ENCODE measurements around the gene MICAL2.

MICAL2 gene

DNA sequence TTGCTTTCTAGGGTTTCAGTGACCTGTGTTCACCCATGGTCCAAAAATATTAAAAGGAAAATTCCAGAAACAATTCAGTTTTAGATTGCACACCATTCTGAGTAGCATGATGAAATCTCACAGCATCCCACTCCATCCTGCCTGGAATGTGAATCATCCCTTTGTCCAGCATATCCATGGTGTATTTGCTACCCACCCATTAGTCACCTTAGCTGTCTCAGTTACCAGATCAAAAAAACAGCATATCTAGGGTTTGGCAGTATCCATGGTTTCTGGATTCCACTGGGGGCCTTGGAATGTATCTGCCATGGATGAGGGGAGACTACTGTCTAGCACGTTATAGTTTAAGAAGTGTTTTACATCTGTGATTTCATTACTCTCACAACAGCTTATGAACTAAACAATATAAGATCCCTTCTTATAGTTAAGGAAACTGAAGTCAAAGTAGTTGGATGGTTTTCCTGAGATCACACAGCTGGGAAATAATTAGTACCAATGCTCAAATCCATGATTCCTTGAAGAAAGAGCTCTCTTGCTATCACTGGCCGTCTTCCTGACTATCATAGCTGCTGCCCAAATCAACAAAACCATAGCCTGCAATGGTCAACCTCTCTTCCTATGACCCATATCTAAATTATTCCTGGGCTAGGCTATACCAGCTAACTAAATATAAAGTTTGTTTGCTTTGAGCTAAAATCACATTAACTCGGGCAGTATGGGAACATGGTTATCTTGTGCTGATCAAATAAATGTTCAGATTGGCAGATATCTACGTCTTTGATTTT is 122.6 kb downstream of the MICAL2 start:
- DNase-seq (ENCODE audit: low read depth), result peak; percentile 92

DNA sequence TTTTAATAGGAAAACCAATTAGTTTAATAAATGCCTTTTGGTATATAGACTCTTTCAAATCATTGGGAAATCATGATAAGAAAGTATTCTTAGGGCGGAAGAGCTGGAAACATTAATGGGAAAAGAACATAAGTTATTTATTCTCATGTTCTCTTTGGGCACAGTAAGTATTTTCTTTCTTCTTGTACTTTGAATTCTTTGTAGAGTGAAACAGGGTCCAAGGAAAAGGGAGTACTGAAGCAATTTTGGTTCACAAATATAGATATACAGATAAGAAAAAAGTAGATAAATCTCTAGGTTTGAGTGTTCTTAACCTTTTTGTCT is 123.2 kb downstream of the MICAL2 start:
- no peak for DNase-seq (ENCODE audit: low read depth)

DNA sequence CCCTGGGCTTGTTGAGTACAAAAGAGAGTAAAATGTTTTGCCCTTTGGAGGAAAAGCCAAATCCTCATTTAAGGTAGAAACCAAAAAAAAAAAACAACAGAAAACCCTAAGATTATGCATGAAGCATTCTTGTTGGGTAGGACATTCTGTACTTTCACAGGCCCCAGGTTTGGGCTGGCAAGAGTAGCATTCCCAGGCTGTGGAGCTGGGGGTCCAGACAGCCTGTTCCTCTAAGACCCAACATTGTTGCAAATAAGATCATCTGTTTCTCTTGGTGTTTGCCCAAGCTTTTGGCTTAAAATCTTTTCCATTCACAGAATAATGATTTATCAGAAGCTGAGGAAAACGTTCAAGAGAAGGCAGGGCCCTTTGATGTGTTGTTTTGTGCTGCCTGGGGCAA is 123.8 kb downstream of the MICAL2 start:
- DNase-seq (ENCODE audit: low read depth), result no peak

DNA sequence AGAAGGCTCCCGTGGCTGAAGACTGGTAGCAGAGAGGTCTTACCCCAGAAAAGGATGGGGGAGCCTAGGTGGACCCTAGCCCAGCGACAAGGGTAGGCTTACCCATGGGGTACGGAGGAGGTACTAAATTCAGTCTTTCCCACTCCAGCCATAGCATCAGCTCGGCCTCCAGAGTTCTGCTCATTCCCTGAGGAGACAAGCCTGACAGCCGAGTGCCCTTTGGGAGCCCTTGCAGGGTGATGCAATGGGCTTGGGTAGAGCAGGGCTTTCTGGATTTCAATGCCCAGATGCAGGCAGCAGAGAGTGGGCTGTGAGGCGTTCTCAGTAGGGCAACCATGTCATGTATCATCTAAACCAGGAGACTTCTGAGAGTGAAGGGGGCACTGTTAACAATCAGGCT is 124.7 kb downstream of the MICAL2 start:
- no peak for DNase-seq (ENCODE audit: low read depth)

DNA sequence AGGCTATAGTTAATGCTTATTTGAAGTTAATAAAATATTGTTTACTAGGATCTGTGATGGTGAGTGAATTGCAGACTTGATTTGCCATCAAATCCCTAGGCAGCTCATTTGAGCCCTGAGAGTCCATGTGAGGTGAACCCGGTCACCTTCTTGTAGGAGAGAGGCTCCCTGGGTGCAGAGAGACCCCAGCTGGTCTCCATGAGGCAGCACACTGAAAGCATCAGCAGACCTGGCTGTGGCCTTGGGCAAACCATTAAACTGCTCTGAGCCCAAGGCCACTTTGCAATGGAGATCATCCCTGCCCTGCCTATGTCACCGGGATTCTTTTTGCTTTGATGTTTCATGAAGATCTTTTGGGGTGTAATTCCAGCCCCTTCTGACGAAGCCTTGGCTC is 125.2 kb downstream of the MICAL2 start:
- no peak for DNase-seq (ENCODE audit: low read depth)

DNA sequence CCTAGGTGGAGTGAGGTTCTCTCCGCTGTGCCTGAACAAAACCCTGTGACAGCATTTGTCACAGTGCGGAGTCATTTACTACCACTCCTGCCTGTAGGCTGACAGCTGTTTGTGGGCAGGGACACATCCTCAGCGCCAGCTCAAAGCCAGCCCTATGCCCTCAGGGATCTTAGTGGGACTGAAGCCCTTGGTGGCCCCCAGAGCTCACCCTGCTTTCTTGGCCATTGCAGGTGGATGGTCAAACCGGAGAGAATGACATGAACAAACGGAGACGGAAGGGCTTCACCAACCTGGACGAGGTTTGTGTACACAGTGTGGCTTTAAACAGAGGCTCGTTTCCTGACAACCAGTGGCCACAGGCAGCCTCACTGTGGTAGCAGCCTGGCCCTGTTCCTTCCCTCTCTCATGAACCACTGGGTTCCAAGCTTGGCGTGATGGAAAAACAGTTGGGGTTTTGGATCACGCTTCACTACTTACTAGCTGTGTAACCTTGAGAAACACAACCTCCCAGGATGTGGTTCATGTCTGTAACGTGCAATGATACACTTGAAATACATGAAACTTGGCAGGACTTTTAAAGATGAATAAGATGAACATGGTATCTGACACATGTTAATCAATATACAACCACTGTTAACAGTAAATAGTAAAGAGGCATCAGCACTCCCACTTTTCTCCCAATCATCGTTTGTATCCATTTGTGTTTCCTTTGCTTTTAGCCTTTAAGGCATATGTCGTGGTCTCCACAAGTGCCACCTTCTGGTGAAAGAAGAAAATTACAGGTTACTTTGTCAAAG is 125.8 kb downstream of the MICAL2 start:
- no peak for DNase-seq (ENCODE audit: low read depth)

DNA sequence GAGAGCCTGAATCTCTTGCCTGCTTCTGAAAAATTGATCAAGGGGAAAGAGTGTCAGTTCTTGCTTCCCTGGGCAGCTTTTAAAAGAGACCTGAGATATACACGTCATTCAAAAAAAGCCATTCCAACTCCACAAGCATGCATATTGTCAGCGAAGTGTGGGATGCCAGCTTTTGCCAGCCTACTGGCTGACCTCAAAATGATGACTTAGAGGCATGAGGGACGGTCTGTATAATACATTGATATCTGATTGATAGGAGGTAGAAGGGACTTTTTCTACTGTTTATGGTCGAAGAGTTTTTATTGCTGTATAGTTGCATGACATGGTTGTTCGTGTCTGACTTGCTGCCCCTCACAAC is 126.3 kb downstream of the MICAL2 start:
- no peak for DNase-seq (ENCODE audit: low read depth)

DNA sequence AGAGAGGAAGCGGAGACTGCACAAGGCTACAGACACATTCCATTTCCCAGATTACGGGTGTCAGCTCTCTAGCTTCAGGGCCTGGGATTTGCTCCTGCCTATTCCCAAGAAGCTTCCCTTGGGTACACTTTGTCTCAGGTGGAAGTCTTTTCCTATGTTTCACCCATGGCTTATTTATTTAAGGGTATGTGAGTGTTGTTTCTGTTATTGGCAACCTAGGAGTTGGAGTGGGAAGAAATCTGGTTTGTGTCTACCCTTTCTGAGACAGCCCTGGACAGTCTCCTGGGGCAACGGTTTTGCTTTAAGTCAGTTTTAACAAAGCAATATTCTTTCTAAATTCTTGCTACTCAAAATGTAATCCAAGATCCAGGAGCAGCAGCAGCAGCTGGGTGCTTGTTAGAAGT is 127.0 kb downstream of the MICAL2 start:
- DNase-seq (ENCODE audit: low read depth), result no peak

DNA sequence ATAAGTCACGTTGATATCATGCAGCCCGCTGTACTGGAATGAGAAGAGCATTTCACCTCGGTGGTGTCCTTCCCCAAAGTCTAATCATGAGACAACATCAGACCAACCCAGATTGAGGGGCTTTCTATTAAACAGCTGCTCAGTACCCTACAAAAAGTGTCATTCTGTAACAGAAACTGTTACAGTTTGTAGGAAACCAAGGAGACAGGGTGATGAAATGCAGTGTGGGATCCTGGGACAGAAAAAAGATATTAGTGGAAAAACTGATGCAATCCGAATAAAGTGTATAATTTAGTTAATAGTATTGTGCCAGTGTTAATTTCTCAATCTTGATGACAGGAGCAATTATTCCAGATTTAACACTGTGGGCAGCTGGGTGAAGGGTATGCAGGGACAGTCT is 128.0 kb downstream of the MICAL2 start:
- DNase-seq (ENCODE audit: low read depth), result no peak

DNA sequence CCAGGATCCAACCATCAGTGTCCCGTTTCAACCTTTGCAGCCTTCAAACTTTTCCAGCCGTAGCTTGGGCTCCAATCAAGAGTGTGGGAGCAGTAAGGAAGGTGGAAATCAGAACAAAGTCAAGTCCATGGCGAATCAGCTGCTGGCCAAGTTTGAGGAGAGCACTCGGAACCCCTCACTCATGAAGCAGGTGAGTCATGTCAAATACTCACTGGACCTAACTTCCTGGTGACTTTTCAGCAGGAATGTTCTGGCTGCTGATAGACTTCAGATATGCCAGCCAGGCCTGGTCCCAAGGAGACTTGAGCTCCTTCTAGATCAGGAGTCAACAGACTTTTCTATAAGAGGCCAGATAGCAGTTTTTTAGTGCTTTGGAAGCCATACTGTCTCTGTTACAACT is 129.0 kb downstream of the MICAL2 start:
- no peak for DNase-seq (ENCODE audit: low read depth)

DNA sequence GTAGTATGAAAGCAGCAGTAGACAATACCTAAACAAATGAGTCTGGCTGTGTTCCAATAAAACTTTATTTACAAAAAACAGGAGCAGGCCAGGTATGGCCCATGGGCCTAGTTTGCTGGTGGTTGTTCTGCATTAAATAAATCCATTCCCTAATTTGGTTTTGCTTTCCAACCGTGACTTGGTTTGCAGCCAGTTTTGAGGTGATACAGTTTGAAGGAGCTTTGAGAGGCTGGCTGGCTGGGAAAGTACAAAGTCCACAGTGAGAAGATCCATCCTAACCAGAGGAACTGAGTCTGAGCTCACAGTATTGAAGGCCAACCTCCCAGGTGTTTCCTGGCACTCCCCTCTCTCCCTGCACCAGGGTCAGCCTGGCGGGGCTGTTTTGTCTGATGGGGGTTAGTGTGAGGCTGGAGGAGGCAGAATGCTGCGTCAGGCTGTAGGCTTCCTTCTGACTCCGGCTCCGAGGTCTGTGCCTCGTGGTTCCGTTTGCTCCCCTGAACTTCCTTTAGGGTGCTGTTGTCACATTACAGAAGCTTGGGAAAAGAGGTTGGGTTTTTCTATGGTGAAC is 129.5 kb downstream of the MICAL2 start:
- DNase-seq (ENCODE audit: low read depth), result no peak

DNA sequence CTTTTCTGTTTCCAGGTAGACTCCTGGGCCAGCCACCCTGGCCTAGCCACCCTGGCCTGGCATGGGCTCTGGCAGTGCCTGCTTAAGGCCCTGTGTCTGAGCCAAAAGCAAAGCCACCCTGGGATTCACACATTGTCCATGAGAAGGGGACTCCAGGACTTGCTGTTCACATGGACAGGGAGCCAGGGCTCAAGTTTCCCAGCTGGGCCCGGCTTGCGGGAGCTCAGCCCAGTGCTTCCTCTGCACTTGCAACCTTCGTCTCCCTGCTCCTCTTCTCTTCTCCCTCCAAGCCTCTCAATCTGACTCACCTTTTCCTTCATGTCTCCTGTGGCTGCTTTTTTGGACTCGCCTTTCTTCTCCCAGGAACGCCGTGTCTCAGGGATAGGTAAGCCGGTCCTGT is 130.3 kb downstream of the MICAL2 start:
- no peak for DNase-seq (ENCODE audit: low read depth)

DNA sequence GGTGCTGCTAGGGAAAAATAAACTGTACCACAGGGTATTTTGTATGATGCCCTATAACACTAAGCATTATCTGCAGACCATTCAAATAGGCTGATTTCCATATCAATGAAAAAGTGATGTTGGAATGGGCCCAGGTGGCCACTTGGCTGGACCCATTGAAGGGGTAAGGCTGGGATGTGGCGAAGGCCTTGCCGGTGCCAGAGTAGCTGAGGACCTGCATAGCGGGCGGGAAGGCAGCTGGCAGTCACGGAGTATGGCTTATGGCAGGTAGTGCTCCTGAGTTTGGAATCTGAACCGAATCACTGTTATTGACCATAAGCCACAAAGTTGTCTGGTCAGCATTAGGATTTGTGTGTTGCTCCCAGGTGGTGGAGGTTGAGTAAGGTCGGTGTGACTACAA is 131.0 kb downstream of the MICAL2 start:
- DNase-seq (ENCODE audit: low read depth), result no peak

DNA sequence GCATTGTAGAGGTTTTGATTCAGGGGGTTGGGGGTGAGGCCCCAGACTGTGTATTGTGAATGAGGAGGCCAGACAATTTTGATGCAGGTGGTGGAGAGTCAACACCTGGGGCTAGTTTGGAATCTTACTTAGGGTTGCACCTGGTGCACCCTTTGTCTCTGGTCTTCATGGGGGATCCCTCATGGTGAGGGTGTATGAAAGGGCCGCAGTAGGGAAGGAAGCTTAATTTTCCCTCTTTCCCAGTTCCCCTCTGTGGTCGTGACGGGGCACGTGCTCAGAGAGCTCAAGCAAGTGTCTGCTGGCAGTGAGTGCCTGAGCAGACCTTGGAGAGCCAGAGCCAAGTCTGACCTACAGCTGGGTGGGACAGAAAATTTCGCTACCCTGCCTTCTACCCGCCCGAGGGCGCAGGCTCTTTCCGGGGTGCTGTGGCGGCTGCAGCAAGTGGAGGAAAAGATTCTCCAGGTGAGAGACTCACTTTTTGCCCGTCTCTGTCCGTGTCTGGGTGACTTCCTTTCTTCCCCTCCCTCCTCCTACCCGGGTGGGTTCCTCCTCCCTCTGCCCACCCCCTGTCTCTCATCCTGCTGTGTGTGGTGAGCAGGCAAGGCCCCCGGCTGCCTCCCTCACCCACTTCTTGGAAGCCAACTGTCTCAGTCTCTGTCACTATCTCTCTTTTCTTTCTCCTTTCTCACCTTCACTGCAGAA is 131.7 kb downstream of the MICAL2 start:
- no peak for DNase-seq (ENCODE audit: low read depth)

DNA sequence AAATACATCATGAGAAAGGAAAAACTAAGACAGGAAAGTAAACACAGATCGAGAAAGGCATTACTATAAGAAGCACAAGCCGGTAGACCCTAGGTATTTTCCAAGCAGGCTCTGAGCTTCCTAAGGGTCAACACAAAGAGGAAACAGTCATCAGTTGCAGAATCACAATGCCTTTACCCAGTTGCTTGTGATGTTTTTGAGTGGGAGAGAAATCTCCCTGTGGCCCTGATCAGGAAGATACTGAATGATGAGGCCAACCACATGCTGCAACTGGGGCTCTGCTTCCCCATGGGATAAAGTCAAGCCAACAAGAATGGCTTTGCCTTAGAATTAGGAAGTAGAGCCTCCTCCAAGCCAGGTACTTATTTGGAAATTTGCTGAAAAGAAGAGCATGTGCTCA is 132.6 kb downstream of the MICAL2 start:
- no peak for DNase-seq (ENCODE audit: low read depth)

DNA sequence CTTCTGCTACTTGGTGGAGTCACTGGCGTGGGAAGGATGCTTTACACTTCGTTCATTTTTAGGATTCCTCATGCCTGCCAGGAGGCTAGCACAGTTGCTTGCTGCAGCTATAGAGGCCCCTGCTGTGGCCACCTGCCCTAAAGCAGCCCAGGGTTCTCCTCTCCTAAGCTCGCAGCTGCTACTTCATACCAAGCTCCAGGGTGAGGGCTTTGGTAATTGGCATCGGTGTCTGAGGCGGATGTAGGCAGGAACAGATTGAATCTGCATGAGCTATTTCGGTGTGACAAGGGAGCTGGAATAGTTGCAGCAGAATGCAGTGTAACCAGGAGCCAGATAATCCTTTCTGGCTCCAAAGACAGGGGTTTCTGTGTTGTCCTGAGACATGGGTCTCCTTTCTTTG is 133.1 kb downstream of the MICAL2 start:
- no peak for DNase-seq (ENCODE audit: low read depth)

DNA sequence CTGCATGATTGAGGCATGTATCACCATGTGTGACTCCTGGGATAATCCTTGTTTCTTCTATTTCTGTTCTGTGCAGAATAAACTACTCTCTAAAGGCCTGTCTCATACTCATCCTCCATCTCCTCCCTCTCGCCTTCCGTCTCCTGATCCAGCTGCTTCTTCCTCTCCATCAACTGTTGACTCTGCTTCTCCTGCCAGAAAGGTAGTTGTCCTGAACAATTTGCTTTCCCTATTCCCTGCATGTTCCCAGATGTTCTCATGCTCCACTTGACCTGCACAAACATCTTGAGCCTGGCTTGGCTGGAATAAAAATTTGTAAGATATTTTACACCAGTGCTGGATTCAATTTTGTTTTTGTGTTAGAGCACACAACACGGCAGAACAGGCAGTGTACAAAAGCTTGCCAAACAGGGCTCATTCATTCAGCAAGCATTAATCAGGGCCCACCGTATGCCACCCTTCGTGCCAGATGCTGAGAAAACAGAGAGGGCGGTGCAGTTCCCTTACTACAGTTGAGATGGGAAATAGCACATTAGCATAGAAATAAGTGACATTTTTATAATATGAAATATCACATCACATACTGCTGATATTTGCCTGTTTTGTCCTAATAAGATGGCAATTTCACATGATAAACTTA is 133.6 kb downstream of the MICAL2 start:
- no peak for DNase-seq (ENCODE audit: low read depth)

DNA sequence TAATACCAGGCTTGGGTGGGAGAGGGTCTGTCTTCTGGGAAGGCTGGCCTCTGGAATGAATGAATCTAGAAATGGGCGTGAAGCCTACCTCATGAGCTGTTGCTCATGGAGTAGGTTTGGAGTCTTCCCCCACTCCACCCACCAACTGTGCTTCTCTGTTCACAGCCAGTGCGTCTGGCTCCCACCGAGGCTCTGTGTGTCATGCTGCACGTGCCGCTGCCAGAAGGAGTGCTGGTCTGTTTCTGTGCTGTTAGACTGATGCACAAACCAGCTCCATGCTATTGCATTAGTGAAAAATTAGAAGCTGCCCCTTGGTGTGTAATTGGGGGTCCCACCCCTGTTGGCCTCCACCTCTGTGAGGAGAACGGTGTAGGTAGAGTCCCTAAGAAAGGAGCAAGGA is 134.7 kb downstream of the MICAL2 start:
- no peak for DNase-seq (ENCODE audit: low read depth)

DNA sequence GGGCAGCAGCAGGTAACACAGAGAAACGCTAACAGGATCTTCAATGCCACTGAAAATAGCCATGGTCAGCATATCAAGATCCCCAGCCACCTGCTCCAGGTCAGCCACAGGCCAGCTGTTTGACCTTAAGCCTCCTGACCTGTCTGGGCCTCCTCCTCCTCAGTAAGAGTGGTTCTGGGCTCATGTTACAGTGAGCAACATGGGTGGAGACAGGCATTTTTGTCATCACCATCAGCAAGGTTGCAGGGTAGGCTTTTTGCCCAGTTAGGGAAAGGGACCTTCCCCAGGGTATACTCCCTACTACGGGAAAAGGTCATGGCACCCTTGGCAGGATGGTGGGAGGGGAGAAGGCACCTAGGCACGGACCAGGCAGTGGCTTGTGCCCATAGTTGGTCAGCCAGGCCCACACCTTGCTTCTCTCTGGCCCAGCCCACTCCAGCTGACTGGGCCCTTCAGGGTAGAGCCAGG is 135.2 kb downstream of the MICAL2 start:
- no peak for DNase-seq (ENCODE audit: low read depth)

DNA sequence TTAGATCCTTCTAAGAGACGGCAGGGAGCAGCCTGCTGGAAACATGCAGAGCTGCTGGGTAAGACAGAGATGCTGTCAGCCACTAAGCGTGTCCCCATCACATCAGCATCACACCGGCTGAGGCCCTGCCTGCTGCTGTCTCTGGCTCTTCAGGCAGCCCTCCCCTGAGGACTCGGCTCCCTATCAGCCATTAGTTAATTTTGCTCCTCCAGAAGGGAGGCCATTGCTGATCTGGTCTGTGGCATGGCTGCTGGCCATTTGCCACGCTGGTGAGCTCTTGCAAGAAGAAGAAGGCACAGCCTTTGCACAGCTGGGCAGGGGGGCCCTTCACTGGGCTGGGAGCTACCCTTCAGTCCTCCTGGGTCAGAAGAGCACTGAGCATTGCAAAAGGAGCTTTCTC is 135.8 kb downstream of the MICAL2 start:
- DNase-seq (ENCODE audit: low read depth), result no peak

DNA sequence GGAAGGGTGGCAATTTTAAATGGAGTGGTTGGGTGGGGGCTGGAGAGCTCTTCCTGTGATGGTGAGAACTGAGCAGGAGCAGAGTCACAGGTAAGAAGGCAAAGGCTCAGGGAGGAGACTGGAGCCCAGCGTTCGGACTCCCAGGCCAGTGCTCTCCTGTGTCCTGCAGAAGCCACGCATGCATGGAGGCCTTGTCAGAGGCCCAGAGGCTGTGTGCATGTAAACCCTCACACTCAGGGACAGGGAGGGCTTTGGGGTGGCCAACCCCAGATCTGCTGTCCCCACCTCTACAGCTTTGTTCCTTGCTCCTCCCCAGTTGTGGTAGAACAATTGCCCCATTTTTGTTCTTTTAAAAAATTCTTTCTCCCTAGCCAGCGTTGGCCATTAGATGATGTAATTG is 136.6 kb downstream of the MICAL2 start:
- DNase-seq (ENCODE audit: low read depth), result no peak

DNA sequence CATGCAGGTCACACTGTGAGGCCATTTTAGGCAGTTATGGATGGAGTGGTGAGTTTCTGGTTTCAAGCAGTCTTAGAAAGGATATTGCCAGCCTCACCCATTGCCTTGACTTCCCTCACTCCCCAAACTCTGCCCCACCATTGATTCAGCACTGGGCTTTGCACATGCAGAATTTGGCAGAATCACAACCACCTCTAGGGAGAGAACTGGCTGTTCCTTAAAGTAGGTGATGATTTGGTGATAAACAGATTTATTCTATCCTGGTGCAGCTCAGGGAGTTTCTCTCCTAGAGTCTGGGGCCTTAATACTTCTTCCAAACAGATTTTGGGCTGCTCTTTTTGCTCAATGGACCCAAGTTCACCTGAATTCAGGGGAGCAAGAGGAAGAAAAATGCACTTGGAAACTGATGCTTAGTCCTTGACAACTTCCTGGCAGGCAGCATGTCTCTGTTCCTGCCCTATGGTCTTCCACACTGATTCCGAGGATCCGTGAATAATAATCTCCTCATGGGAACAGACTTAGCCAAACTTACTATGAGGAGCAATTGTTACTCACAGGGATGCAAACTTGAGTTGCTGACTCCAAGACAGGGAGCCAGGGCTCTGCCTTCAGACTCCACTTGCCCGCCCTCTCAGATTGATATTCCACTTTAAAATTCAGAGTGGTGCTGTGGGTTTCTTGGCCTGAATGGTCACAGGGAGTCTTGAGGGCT is 137.3 kb downstream of the MICAL2 start:
- no peak for DNase-seq (ENCODE audit: low read depth)

Measured in HS-27A (cell line).